ENCODE data around the gene LRP4.

LRP4 gene

GRCh38 chr11:46868912-46869311 is 49.4 kb downstream of the LRP4 start:
- Histone ChIP-seq H4K20me1 (ENCODE audit: insufficient read depth, low read length) (no peaks in the 10 kb centered on the region), H3K79me2 (ENCODE audit: insufficient read depth, low read length) (no peaks in the 10 kb centered on the region), H3K4me2 (ENCODE audit: low read length) (no peak overlapping the region), H3K9me2 (ENCODE audit: low read depth, low read length) (no peaks in the 10 kb centered on the region), H3K9me3 (ENCODE audit: low read length) (no peaks in the 10 kb centered on the region), H3K36me3 (ENCODE audit: insufficient read depth, low read length) (peaks cover 71% of the 10 kb centered on the region), H3K27me3 (ENCODE audit: insufficient read depth, low read length) (no peaks in the 10 kb centered on the region), H3K4me3 (ENCODE audit: low read depth, low read length, poor library complexity, severe bottlenecking) (no peak overlapping the region), H3K9ac (ENCODE audit: low read length) (no peak overlapping the region), H2AFZ (ENCODE audit: low read length) (no peak overlapping the region), H3K4me1 (ENCODE audit: insufficient read depth, low read length, severe bottlenecking) (no peaks in the 10 kb centered on the region), H3K27ac (ENCODE audit: low read depth, low read length, poor library complexity, severe bottlenecking) (no peak overlapping the region), H3F3A (ENCODE audit: insufficient read depth, low read length) (no peaks in the 10 kb centered on the region)
- TF ChIP-seq, protein P1, sequence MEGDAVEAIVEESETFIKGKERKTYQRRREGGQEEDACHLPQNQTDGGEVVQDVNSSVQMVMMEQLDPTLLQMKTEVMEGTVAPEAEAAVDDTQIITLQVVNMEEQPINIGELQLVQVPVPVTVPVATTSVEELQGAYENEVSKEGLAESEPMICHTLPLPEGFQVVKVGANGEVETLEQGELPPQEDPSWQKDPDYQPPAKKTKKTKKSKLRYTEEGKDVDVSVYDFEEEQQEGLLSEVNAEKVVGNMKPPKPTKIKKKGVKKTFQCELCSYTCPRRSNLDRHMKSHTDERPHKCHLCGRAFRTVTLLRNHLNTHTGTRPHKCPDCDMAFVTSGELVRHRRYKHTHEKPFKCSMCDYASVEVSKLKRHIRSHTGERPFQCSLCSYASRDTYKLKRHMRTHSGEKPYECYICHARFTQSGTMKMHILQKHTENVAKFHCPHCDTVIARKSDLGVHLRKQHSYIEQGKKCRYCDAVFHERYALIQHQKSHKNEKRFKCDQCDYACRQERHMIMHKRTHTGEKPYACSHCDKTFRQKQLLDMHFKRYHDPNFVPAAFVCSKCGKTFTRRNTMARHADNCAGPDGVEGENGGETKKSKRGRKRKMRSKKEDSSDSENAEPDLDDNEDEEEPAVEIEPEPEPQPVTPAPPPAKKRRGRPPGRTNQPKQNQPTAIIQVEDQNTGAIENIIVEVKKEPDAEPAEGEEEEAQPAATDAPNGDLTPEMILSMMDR (IDR thresholded peaks at IDR 0.05; ENCODE audit: low read length), result no peak
- TF ChIP-seq EZH2 (IDR thresholded peaks at IDR 0.05; ENCODE audit: borderline replicate concordance, low read length), result no peak

DNA sequence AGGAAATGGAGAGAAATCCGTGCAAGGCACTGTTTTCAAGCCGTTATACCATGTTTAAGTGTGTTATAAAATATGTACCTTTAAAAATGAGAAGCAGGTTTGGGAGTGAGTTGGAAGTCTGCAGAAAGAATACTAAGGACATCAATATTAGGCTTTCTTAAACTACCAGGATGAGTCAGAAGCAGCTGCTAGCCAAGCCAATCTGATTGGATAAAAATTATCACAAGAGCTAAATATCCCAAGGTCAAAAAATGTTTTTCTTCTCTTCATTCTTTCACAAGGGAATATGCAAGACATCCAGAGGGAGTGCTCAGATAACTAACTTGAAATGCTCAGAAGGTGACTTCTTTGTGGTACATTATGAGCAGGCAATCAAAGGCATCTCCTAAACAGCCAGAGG is 53.0 kb downstream of the LRP4 start:
- TF ChIP-seq, protein P1 (IDR thresholded peaks at IDR 0.05; ENCODE audit: low read length), result no peak
- no peak for TF ChIP-seq EZH2 (IDR thresholded peaks at IDR 0.05; ENCODE audit: borderline replicate concordance, low read length)
- no peak overlapping the region for H3K4me2 ChIP-seq (ENCODE audit: low read length)
- no peaks in the 10 kb centered on the region for H3K9me2 ChIP-seq (ENCODE audit: low read depth, low read length)
- no peak overlapping the region for H3K4me3 ChIP-seq (ENCODE audit: low read depth, low read length, poor library complexity, severe bottlenecking)
- H2AFZ ChIP-seq (ENCODE audit: low read length), result no peak overlapping the region
- H3F3A ChIP-seq (ENCODE audit: insufficient read depth, low read length), result no peaks in the 10 kb centered on the region
- no peaks in the 10 kb centered on the region for H3K4me1 ChIP-seq (ENCODE audit: insufficient read depth, low read length, severe bottlenecking)
- no peaks in the 10 kb centered on the region for H4K20me1 ChIP-seq (ENCODE audit: insufficient read depth, low read length)
- peaks cover 63% of the 10 kb centered on the region for H3K36me3 ChIP-seq (ENCODE audit: insufficient read depth, low read length)
- H3K9me3 ChIP-seq (ENCODE audit: low read length), result no peaks in the 10 kb centered on the region
- H3K79me2 ChIP-seq (ENCODE audit: insufficient read depth, low read length), result no peaks in the 10 kb centered on the region
- H3K27me3 ChIP-seq (ENCODE audit: insufficient read depth, low read length), result no peaks in the 10 kb centered on the region
- H3K27ac ChIP-seq (ENCODE audit: low read depth, low read length, poor library complexity, severe bottlenecking), result no peak overlapping the region
- no peak overlapping the region for H3K9ac ChIP-seq (ENCODE audit: low read length)

DNA sequence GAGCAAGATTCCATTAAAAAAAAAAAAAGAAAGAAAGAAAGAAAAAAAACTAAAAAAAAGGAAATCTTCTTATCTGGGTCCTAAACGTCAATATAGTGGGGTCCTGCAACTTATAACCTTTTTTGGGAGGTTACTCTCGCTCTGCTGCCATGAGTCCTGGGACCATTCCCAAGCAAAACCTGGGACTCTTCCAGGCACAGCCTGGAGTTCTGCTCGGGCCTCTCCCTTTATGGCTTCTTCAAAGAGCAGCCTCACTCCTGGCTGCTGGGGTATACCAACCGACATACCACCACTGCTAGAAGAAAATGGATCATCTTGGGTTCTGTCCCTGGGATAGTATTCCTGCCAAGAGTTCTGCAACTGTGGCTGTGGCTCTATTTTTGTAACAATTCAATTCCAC is 58.1 kb downstream of the LRP4 start:
- no peak overlapping the region for H3K4me3 ChIP-seq (ENCODE audit: low read depth, low read length, poor library complexity, severe bottlenecking)
- H3K9me3 ChIP-seq (ENCODE audit: low read length), result no peaks in the 10 kb centered on the region
- H2AFZ ChIP-seq (ENCODE audit: low read length), result no peak overlapping the region
- no peak overlapping the region for H3K27ac ChIP-seq (ENCODE audit: low read depth, low read length, poor library complexity, severe bottlenecking)
- H3K36me3 ChIP-seq (ENCODE audit: insufficient read depth, low read length), result peaks cover 46% of the 10 kb centered on the region
- no peaks in the 10 kb centered on the region for H3K79me2 ChIP-seq (ENCODE audit: insufficient read depth, low read length)
- TF ChIP-seq EZH2 (IDR thresholded peaks at IDR 0.05; ENCODE audit: borderline replicate concordance, low read length), result no peak
- TF ChIP-seq, protein P1 (IDR thresholded peaks at IDR 0.05; ENCODE audit: low read length), result no peak
- H3F3A ChIP-seq (ENCODE audit: insufficient read depth, low read length), result no peaks in the 10 kb centered on the region
- H3K9me2 ChIP-seq (ENCODE audit: low read depth, low read length), result no peaks in the 10 kb centered on the region
- no peak overlapping the region for H3K4me2 ChIP-seq (ENCODE audit: low read length)
- H3K4me1 ChIP-seq (ENCODE audit: insufficient read depth, low read length, severe bottlenecking), result no peaks in the 10 kb centered on the region
- no peak overlapping the region for H3K9ac ChIP-seq (ENCODE audit: low read length)
- no peaks in the 10 kb centered on the region for H3K27me3 ChIP-seq (ENCODE audit: insufficient read depth, low read length)
- H4K20me1 ChIP-seq (ENCODE audit: insufficient read depth, low read length), result no peaks in the 10 kb centered on the region

All from OCI-LY1 (cell line).